Keratinocyte (primary cell): ENCODE results near the gene HPN. TPM values are rescaled to one million over a fixed set of nuclear protein-coding genes. Genes with fewer than 3 reads are reported as not detected.

Source experiments
- DNase-seq: peaks from one replicate; pipeline ENCODE4 v3.0.0-alpha.2; 2011; ENCODE audit warnings: low read depth, missing footprints, low spot score
- FAIRE-seq: peaks from 2 replicates; lab custom pipeline; 2011; peaks lifted over from hg19 to GRCh38; lab: Jason Lieb, UNC
- H2AFZ ChIP-seq: 2 replicates; pipeline ENCODE4 v1.6.0; 2012; ENCODE audit warnings: low read length, control low read depth, inconsistent platforms; ENCODE audit not compliant: control insufficient read depth
- H3K27ac ChIP-seq: 2 replicates; pipeline ENCODE4 v1.5.1; 2011; ENCODE audit warnings: low read length; ENCODE audit not compliant: control insufficient read depth, insufficient read depth
- H3K27me3 ChIP-seq: 3 replicates; pipeline ENCODE4 v1.6.0; 2011; ENCODE audit warnings: low read length; ENCODE audit not compliant: control insufficient read depth, insufficient read depth; ENCODE audit errors: extremely low read depth
- H3K36me3 ChIP-seq, 2 experiments: 2 replicates in 1 of 2; 3 replicates in 1 of 2; pipeline ENCODE4 v1.5.1; 2011; ENCODE audit warnings: low read length in 2 of 2, mild to moderate bottlenecking in 1 of 2; ENCODE audit not compliant: control insufficient read depth in 2 of 2, insufficient read depth in 2 of 2; ENCODE audit errors: extremely low read depth in 1 of 2
- H3K4me1 ChIP-seq: 3 replicates; pipeline ENCODE4 v1.5.1; 2011; ENCODE audit warnings: low read length; ENCODE audit not compliant: control insufficient read depth, insufficient read depth; ENCODE audit errors: extremely low read depth
- H3K4me2 ChIP-seq: 3 replicates; pipeline ENCODE4 v1.6.0; 2011; ENCODE audit warnings: low read depth, low read length; ENCODE audit not compliant: control insufficient read depth, insufficient read depth; ENCODE audit errors: extremely low read depth
- H3K4me3 ChIP-seq, 3 experiments: fragments of 200-600 bp in 1 of 3; sonication (generic) in 1 of 3; 2 replicates in 2 of 3; 3 replicates in 1 of 3; pipeline ENCODE4 v1.5.1; 2011 to 2016; ENCODE audit warnings: low read length in 3 of 3, mild to moderate bottlenecking in 3 of 3, control low read depth in 2 of 3, inconsistent platforms in 1 of 3, low read depth in 1 of 3, mixed read lengths in 1 of 3, mixed run types in 1 of 3, moderate library complexity in 1 of 3; ENCODE audit not compliant: control insufficient read depth in 2 of 3, insufficient read depth in 2 of 3; ENCODE audit errors: extremely low read depth in 1 of 3
- H3K79me2 ChIP-seq: 2 replicates; pipeline ENCODE4 v1.6.0; 2012; ENCODE audit warnings: low read length; ENCODE audit not compliant: control insufficient read depth, insufficient read depth
- H3K9ac ChIP-seq: 3 replicates; pipeline ENCODE4 v1.6.0; 2011; ENCODE audit warnings: low read length; ENCODE audit not compliant: control insufficient read depth, insufficient read depth; ENCODE audit errors: extremely low read depth
- H3K9me1 ChIP-seq: 3 replicates; pipeline ENCODE4 v1.6.0; 2011; ENCODE audit warnings: low read length; ENCODE audit not compliant: control insufficient read depth, insufficient read depth; ENCODE audit errors: extremely low read depth
- H3K9me3 ChIP-seq: 2 replicates; pipeline ENCODE4 v1.5.1; 2012; ENCODE audit warnings: low read depth, low read length; ENCODE audit not compliant: control insufficient read depth
- H4K20me1 ChIP-seq: 3 replicates; pipeline ENCODE4 v1.6.0; 2011; ENCODE audit warnings: low read length; ENCODE audit not compliant: control insufficient read depth, insufficient read depth; ENCODE audit errors: extremely low read depth
- EZH2 ChIP-seq: IDR thresholded peaks from one replicate; pipeline ENCODE4 v1.6.1; 2012; ENCODE audit warnings: inconsistent platforms, mild to moderate bottlenecking, low read length, moderate library complexity
- dilution Hi-C: fragments of 300-500 bp; cut with MboI; formaldehyde crosslinking; loops from one replicate; pipeline ENCODE4 v1.7.0; 2020; ENCODE audit warnings: low sequenced_read_pairs; ENCODE audit not compliant: extremely low pct_ligation_motif_present
- polyA plus RNA-seq, 5 experiments: library from polyadenylated mRNA; depleted of rRNA in 3 of 5; stranded (reverse) in 3 of 5; stranded (forward) in 1 of 5; unstranded in 1 of 5; fragments of >200 nt; gene quantifications; 1 replicate in 1 of 5; 2 replicates in 3 of 5; 3 replicates in 1 of 5; pipeline versions ENCODE4 v1.2.1 to v1.2.3, GENCODE V29; 2011 to 2012; ENCODE audit warnings: missing spikeins in 2 of 5, low read depth in 1 of 5, low replicate concordance in 1 of 5
- TF ChIP-seq, protein P1 (sequence below), 3 experiments: IDR thresholded peaks in 1 of 3; conservative IDR thresholded peaks in 1 of 3; optimal IDR thresholded peaks in 1 of 3; 2 replicates in 2 of 3; 3 replicates in 1 of 3; pipeline versions ENCODE3 to v1.5.1; 2011; ENCODE audit warnings: low read length in 3 of 3, mild to moderate bottlenecking in 3 of 3, moderate library complexity in 2 of 3, control low read depth in 1 of 3, inconsistent platforms in 1 of 3; ENCODE audit not compliant: insufficient read depth in 2 of 3; ENCODE audit errors: extremely low read depth in 1 of 3

The HPN gene
- polyA plus RNA-seq, 1 donor (not counting 4 experiments of a cell fraction or from before 2014, with no cell fraction given): not detected

DNA sequence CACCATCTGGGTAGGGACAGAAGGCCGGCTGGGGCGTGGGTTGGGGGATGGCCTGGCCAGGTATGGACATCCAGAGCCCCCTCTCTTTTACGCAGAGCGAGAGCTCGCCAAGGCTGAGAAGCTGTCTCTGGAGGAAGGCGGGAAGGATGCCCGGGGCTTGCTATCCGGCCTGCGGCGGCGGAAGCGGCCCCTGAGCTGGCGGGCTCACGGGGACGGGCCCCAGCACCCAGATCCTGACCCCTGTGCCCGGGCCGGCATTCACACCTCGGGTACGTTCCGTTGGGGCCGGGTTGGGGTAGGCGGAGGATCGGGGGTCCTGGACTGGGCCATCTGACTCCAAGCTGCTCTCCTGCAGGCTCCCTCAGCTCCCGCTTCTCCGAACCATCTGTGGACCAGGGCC lies 19.9 kb upstream of the HPN start:
- no peak overlapping the region for H3K27ac ChIP-seq
- no peaks in the 10 kb centered on the region for H4K20me1 ChIP-seq
- H3K4me2 ChIP-seq: no peak overlapping the region
- no peaks in the 10 kb centered on the region for H3K9me3 ChIP-seq
- DNase-seq (no peak), FAIRE-seq (no peak)
- H3K9me1 ChIP-seq: no peaks in the 10 kb centered on the region
- no peaks in the 10 kb centered on the region for H3K79me2 ChIP-seq
- dilution Hi-C loops: no loop called here
- H2AFZ ChIP-seq: no peak overlapping the region
- no peak overlapping the region for H3K9ac ChIP-seq
- H3K27me3 ChIP-seq: no peaks in the 10 kb centered on the region
- no peaks in the 10 kb centered on the region for H3K4me1 ChIP-seq
- no peak overlapping the region for H3K4me3 ChIP-seq
- TF ChIP-seq EZH2: no peak
- TF ChIP-seq, protein P1, sequence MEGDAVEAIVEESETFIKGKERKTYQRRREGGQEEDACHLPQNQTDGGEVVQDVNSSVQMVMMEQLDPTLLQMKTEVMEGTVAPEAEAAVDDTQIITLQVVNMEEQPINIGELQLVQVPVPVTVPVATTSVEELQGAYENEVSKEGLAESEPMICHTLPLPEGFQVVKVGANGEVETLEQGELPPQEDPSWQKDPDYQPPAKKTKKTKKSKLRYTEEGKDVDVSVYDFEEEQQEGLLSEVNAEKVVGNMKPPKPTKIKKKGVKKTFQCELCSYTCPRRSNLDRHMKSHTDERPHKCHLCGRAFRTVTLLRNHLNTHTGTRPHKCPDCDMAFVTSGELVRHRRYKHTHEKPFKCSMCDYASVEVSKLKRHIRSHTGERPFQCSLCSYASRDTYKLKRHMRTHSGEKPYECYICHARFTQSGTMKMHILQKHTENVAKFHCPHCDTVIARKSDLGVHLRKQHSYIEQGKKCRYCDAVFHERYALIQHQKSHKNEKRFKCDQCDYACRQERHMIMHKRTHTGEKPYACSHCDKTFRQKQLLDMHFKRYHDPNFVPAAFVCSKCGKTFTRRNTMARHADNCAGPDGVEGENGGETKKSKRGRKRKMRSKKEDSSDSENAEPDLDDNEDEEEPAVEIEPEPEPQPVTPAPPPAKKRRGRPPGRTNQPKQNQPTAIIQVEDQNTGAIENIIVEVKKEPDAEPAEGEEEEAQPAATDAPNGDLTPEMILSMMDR (optimal IDR thresholded peaks at IDR 0.05 in 1 of 3, IDR thresholded peaks at IDR 0.05 in 1 of 3, conservative IDR thresholded peaks at IDR 0.05 in 1 of 3; ENCODE audit: extremely low read depth in 1 of 3, insufficient read depth in 2 of 3, low read length in 3 of 3): no peak
- peaks cover 23 to 33% of the 10 kb centered on the region in 2 experiments for H3K36me3 ChIP-seq

GRCh38 chr19:35022460-35022859 lies 19.1 kb upstream of the HPN start:
- Histone ChIP-seq H3K79me2 (no peaks in the 10 kb centered on the region), H4K20me1 (no peaks in the 10 kb centered on the region), H3K4me2 (no peak overlapping the region), H3K27me3 (no peaks in the 10 kb centered on the region), H3K9me3 (no peaks in the 10 kb centered on the region), H3K9ac (no peak overlapping the region), H3K9me1 (no peaks in the 10 kb centered on the region), H3K4me3 (no peak overlapping the region), H3K4me1 (no peaks in the 10 kb centered on the region), H3K27ac (no peak overlapping the region), H2AFZ (no peak overlapping the region), H3K36me3 (peaks cover 21 to 32% of the 10 kb centered on the region in 2 experiments)
- no peak for DNase-seq
- TF ChIP-seq EZH2: no peak
- TF ChIP-seq, protein P1 (optimal IDR thresholded peaks at IDR 0.05 in 1 of 3, IDR thresholded peaks at IDR 0.05 in 1 of 3, conservative IDR thresholded peaks at IDR 0.05 in 1 of 3; ENCODE audit: extremely low read depth in 1 of 3, insufficient read depth in 2 of 3, low read length in 3 of 3): no peak
- no peak for FAIRE-seq
- dilution Hi-C loops: no loop called here
